HepG2 (cell line): ENCODE data around the gene ELN. TPM values are rescaled to one million over a fixed set of nuclear protein-coding genes. Genes with fewer than 3 reads are reported as not detected.
A peak's percentile ranks its signal among the peaks of the same experiment; 100 is the strongest.

ENCODE experiments used
- GTF3A ChIP-seq: sonication (generic); formaldehyde crosslinking; conservative IDR thresholded peaks from 2 replicates; pipeline ENCODE4 v1.4.0; 2020; ENCODE audit warnings: mild to moderate bottlenecking, missing genetic modification reagents
- KMT2B ChIP-seq: IDR thresholded peaks from 2 replicates; pipeline ENCODE4 v1.6.1; 2016; ENCODE audit warnings: missing genetic modification reagents, missing compliant biosample characterization
- MTA3 ChIP-seq: sonication (generic); formaldehyde crosslinking; IDR thresholded peaks from 2 replicates; pipeline ENCODE4 v1.4.0; 2020; ENCODE audit warnings: missing genetic modification reagents
- NFE2 ChIP-seq: sonication (generic); formaldehyde crosslinking; IDR thresholded peaks from 2 replicates; pipeline ENCODE4 v1.4.0; 2020; ENCODE audit warnings: missing genetic modification reagents
- PHB2 ChIP-seq: fragments of 450-650 bp; IDR thresholded peaks from 2 replicates; pipeline ENCODE4 v1.6.1; 2018; ENCODE audit not compliant: partially characterized antibody
- RCOR2 ChIP-seq: IDR thresholded peaks from 2 replicates; pipeline ENCODE4 v1.6.1; 2016; ENCODE audit warnings: missing biosample characterization, missing genetic modification reagents
- SIN3A ChIP-seq: IDR thresholded peaks from 2 replicates; pipeline ENCODE4 v1.6.1; 2011; ENCODE audit warnings: low read depth, mild to moderate bottlenecking, control low read depth, low read length, borderline replicate concordance
- SIX4 ChIP-seq: sonication (generic); formaldehyde crosslinking; IDR thresholded peaks from 2 replicates; pipeline ENCODE4 v1.4.0; 2020; ENCODE audit warnings: missing genetic modification reagents
- SOX6 ChIP-seq, 2 experiments: fragments of 450-650 bp in 1 of 2; sonication (generic) in 1 of 2; formaldehyde crosslinking in 1 of 2; IDR thresholded peaks; 2 replicates each; pipeline versions ENCODE4 v1.4.0 to v1.6.1; 2017 to 2020; ENCODE audit warnings: antibody characterized with exemption in 1 of 2, mild to moderate bottlenecking in 1 of 2, missing genetic modification reagents in 1 of 2
- TFDP2 ChIP-seq: sonication (generic); formaldehyde crosslinking; IDR thresholded peaks from 2 replicates; pipeline ENCODE4 v1.4.0; 2020; ENCODE audit warnings: missing genetic modification reagents
- TOE1 ChIP-seq: sonication (generic); formaldehyde crosslinking; IDR thresholded peaks from 2 replicates; pipeline ENCODE4 v1.4.0; 2020; ENCODE audit warnings: mild to moderate bottlenecking, missing genetic modification reagents
- ZBTB43 ChIP-seq: sonication (generic); formaldehyde crosslinking; conservative IDR thresholded peaks from 2 replicates; pipeline ENCODE4 v1.4.0; 2020; ENCODE audit warnings: missing genetic modification reagents
- ZNF260 ChIP-seq: sonication (generic); formaldehyde crosslinking; IDR thresholded peaks from 2 replicates; pipeline ENCODE4 v1.4.0; 2020; ENCODE audit warnings: missing genetic modification reagents, low read depth, mild to moderate bottlenecking, borderline replicate concordance
- ZNF34 ChIP-seq: sonication (generic); formaldehyde crosslinking; IDR thresholded peaks from 2 replicates; pipeline ENCODE4 v1.4.0; 2020; ENCODE audit warnings: mild to moderate bottlenecking, missing genetic modification reagents, borderline replicate concordance
- ZNF678 ChIP-seq: sonication (generic); formaldehyde crosslinking; IDR thresholded peaks from 2 replicates; pipeline ENCODE4 v1.4.0; 2020; ENCODE audit warnings: mild to moderate bottlenecking, missing genetic modification reagents
- ZNF788 ChIP-seq: sonication (generic); formaldehyde crosslinking; IDR thresholded peaks from 2 replicates; pipeline ENCODE4 v1.5.0; 2020; ENCODE audit warnings: mild to moderate bottlenecking, missing genetic modification reagents, borderline replicate concordance
- ZNF790 ChIP-seq: sonication (generic); formaldehyde crosslinking; IDR thresholded peaks from 2 replicates; pipeline ENCODE4 v1.8.0; 2022; ENCODE audit warnings: missing genetic modification reagents, mild to moderate bottlenecking, borderline replicate concordance
- ZNF850 ChIP-seq: sonication (generic); formaldehyde crosslinking; conservative IDR thresholded peaks from 2 replicates; pipeline ENCODE4 v1.9.0; 2021; ENCODE audit warnings: mild to moderate bottlenecking, missing genetic modification reagents
- polyA plus RNA-seq, 8 experiments: library from polyadenylated mRNA; depleted of rRNA in 3 of 8; stranded (reverse) in 7 of 8; unstranded in 1 of 8; fragments of >200 nt; fragmentation: Illumina TruSeq in 4 of 8; extraction: Trizol in 4 of 8; gene quantifications; 2 replicates each; pipeline versions ENCODE4 v1.2.1 to v1.2.3, GENCODE V29; 2011 to 2016; ENCODE audit warnings: low read depth in 4 of 8, missing spikeins in 1 of 8, mixed read lengths in 1 of 8; ENCODE audit not compliant: insufficient read depth in 1 of 8
- total RNA-seq, 5 experiments: library from RNA; depleted of rRNA; stranded (reverse); fragments of >200 nt; fragmentation: Illumina TruSeq; extraction: Trizol; gene quantifications; 2 replicates each; pipeline ENCODE4 v1.2.3, GENCODE V29; 2016; ENCODE audit warnings: low read depth in 1 of 5
- TF ChIP-seq, protein P1 (sequence below): sonication (generic); formaldehyde crosslinking; IDR thresholded peaks from 2 replicates; pipeline ENCODE4 v1.5.0; 2020; ENCODE audit warnings: mild to moderate bottlenecking, missing genetic modification reagents, borderline replicate concordance

The ELN gene
- total and polyA plus RNA-seq, 2 of the 13 experiments (the other 11 are each of a cell fraction or from before 2014, with no cell fraction given), result 0.15 to 0.37 TPM

- TF ChIP-seq ZNF790 (CRISPR knock-in tag) (no peak), RCOR2 (0 out of 2 replicates have a peak, but pooled peaks have one; percentile 25), ZNF788 (CRISPR knock-in tag) (peak; percentile 74; the same call in 1 of the 2 replicates), PHB2 (no peak), KMT2B (CRISPR knock-in tag) (no peak), ZNF678 (no peak), ZNF850 (CRISPR knock-in tag) (no peak), ZNF260 (CRISPR knock-in tag) (no peak), MTA3 (no peak), SOX6 (IDR thresholded peaks at IDR 0.05) (no peak), SOX6 (CRISPR knock-in tag; IDR thresholded peaks at IDR 0.05) (peak; percentile 46; the same call in 1 of the 2 replicates), SIX4 (CRISPR knock-in tag) (no peak), SIN3A (no peak), TFDP2 (CRISPR knock-in tag) (peak; percentile 28; the same call in 1 of the 2 replicates), ZBTB43 (CRISPR knock-in tag) (0 out of 2 replicates have a peak, but pooled peaks have one; percentile 34), TOE1 (CRISPR knock-in tag) (no peak), GTF3A (CRISPR knock-in tag) (no peak), ZNF34 (CRISPR knock-in tag) (no peak), NFE2 (CRISPR knock-in tag) (no peak)
- TF ChIP-seq, protein P1, sequence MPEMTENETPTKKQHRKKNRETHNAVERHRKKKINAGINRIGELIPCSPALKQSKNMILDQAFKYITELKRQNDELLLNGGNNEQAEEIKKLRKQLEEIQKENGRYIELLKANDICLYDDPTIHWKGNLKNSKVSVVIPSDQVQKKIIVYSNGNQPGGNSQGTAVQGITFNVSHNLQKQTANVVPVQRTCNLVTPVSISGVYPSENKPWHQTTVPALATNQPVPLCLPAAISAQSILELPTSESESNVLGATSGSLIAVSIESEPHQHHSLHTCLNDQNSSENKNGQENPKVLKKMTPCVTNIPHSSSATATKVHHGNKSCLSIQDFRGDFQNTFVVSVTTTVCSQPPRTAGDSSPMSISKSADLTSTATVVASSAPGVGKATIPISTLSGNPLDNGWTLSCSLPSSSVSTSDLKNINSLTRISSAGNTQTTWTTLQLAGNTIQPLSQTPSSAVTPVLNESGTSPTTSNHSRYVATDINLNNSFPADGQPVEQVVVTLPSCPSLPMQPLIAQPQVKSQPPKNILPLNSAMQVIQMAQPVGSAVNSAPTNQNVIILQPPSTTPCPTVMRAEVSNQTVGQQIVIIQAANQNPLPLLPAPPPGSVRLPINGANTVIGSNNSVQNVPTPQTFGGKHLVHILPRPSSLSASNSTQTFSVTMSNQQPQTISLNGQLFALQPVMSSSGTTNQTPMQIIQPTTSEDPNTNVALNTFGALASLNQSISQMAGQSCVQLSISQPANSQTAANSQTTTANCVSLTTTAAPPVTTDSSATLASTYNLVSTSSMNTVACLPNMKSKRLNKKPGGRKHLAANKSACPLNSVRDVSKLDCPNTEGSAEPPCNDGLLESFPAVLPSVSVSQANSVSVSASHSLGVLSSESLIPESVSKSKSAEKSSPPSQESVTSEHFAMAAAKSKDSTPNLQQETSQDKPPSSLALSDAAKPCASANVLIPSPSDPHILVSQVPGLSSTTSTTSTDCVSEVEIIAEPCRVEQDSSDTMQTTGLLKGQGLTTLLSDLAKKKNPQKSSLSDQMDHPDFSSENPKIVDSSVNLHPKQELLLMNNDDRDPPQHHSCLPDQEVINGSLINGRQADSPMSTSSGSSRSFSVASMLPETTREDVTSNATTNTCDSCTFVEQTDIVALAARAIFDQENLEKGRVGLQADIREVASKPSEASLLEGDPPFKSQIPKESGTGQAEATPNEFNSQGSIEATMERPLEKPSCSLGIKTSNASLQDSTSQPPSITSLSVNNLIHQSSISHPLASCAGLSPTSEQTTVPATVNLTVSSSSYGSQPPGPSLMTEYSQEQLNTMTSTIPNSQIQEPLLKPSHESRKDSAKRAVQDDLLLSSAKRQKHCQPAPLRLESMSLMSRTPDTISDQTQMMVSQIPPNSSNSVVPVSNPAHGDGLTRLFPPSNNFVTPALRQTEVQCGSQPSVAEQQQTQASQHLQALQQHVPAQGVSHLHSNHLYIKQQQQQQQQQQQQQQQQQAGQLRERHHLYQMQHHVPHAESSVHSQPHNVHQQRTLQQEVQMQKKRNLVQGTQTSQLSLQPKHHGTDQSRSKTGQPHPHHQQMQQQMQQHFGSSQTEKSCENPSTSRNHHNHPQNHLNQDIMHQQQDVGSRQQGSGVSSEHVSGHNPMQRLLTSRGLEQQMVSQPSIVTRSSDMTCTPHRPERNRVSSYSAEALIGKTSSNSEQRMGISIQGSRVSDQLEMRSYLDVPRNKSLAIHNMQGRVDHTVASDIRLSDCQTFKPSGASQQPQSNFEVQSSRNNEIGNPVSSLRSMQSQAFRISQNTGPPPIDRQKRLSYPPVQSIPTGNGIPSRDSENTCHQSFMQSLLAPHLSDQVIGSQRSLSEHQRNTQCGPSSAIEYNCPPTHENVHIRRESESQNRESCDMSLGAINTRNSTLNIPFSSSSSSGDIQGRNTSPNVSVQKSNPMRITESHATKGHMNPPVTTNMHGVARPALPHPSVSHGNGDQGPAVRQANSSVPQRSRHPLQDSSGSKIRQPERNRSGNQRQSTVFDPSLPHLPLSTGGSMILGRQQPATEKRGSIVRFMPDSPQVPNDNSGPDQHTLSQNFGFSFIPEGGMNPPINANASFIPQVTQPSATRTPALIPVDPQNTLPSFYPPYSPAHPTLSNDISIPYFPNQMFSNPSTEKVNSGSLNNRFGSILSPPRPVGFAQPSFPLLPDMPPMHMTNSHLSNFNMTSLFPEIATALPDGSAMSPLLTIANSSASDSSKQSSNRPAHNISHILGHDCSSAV, result no peak
Observed at GRCh38 chr7:73978661-73979563, 49.1 kb upstream of the ELN start (continued).
